HG03342 (cell line): ENCODE data around the gene MGRN1.
"Not testable (repeated sequence)": the region's sequence is repeated elsewhere in the genome, so short reads cannot be mapped to it uniquely, and the experiment has no call there.

Experiments used
- ATAC-seq: cut with Tn5 transposase; IDR thresholded peaks from one replicate; pipeline ENCODE4 v1.9.1; 2021; ENCODE audit warnings: mild to moderate bottlenecking, moderate library complexity; ENCODE audit not compliant: unreplicated experiment

MGRN1 gene

GRCh38 chr16:4723071-4723767, 98.6 kb downstream of the MGRN1 start:
- no peak for ATAC-seq

- no peak for ATAC-seq
These were observed 100.1 kb downstream of the MGRN1 start for GRCh38 chr16:4724661-4725270.

GRCh38 chr16:4726616-4727015, 102.0 kb downstream of the MGRN1 start:
- ATAC-seq: no peak

- no peak for ATAC-seq
These were observed 104.0 kb downstream of the MGRN1 start for GRCh38 chr16:4728676-4729075.

GRCh38 chr16:4729876-4730275, 105.2 kb downstream of the MGRN1 start:
- no peak for ATAC-seq

DNA sequence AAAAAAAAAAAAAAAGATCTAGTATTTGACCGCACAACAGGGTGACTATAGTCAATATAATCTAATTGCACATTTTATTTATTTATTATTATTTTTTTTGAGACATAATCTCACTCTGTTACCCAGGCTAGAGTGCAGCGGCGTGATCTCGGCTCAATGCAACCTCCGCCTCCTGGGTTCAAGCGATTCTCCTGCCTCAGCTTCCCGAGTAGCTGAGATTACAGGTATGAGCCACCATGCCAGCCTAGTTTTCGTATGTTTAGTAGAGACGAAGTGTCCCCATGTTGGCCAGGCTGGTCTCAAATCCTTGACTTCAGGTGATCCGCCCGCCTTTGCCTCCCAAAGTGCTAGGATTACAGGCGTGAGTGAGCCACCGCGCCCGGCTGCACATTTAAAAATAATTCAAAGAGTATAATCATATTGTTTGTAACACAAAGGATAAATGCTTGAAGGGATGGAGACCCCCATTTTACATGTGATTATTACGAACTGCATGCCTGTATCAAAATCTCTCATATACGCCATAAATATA, 108.7 kb downstream of the MGRN1 start:
- no peak for ATAC-seq

DNA sequence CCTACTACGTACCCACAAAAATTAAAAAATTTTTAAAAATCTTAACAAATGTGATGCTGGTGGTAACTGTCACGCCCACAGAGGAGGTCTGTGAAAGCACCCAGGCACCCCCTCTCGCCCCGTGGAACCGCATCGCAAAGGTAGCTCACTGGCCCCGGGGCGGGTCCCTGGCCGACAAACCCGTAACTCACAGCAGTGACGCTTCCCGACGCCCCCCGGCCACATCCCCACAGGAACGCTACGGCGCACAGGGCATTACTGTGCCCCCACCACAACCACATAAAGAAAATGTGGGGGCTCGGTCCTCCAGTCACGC, 109.1 kb downstream of the MGRN1 start:
- ATAC-seq: peak; percentile 3

DNA sequence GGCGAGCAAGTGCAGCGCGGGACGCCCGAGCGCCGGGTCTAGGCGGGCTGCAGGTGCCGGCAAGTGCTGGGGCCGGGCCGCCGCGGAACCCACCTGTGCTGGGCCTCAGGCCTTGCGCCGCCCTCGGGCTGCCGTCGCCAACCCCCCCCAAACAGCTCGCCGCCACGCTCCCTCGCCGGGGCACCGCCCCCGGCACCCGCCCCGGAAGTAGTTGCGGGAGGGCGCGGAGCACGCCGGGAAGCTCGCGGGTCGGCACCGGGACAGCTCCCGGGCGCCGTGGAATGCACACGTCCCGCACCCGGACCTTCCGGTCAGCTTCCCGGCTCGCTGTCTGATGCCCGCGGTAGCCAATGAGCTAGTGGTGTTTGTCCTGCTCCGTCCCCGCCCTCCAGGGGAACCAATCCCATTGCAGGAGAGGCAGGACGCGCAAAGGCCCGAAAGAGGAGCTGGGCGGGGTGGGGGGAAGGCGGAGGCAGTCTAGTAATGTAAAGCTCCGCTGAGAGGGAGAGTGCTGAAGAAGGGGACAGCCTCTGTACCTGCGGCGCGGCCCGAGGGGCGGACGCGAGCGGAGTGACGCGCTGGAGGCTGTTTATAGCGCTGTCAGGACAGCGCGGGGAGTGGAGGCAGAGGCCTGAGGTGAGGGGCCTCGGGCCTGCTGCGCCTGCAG, 109.6 kb downstream of the MGRN1 start, which contains the start of the genes ANKS3 and DNAAF8:
ANKS3 (minus strand) TSS at position 209 of the 667 bp plus-strand sequence. CDS start 4,122 bp downstream, outside the sequence.
DNAAF8 (plus strand) TSS at position 475 of the 667 bp plus-strand sequence. CDS start 1,978 bp downstream, outside the sequence.
- ATAC-seq: peak; percentile 66

- peak; percentile 61 for ATAC-seq
These were observed 110.3 kb downstream of the MGRN1 start for GRCh38 chr16:4734730-4735535.

GRCh38 chr16:4736546-4736945, 111.9 kb downstream of the MGRN1 start:
- ATAC-seq: no peak

DNA sequence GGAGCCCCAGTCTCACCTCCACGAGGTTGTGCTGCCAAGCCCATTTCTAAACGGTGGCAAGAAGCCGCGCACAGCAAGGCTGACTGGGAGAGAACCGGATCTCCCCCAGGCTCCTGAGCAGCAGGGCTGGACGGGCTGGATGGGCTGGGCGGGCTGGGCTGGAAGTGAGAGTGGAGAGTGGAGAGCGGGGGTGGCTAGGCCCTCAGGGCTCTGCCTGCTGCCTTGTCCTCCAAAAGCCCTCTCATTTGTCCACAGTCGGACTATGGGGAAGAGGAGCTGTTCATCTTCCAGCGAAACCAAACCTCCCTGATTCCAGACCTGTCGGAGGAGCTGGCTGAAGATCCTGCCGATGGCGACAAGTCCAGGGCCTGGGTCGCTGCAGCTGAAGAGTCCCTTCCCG, 112.9 kb downstream of the MGRN1 start:
- ATAC-seq: no peak

DNA sequence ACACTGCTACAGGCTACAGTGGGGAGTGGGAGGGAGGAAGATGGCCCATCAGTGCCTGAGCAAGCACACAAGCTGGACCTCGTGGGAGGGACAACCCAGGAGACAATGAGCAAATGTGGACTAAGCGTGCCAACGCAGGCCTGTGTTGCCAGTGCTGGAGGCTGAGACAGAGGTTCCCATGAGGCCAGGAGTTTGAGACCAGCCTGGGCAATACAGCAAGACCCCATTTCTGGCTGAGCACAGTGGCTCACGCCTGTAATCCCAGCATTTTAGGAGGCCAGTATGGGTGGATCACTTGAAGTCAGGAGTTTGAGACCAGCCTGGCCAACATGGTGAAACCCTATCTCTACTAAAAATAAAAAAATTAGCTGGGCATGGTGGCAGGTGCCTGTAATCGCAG, 113.7 kb downstream of the MGRN1 start:
- ATAC-seq: not testable (repeated sequence)
